HG02610 (cell line): ENCODE measurements around the gene TMEM164.

Source experiments
- ATAC-seq: cut with Tn5 transposase; IDR thresholded peaks from one replicate; pipeline ENCODE4 v1.9.1; 2021; ENCODE audit warnings: mild to moderate bottlenecking, moderate library complexity; ENCODE audit not compliant: unreplicated experiment

Gene TMEM164

DNA sequence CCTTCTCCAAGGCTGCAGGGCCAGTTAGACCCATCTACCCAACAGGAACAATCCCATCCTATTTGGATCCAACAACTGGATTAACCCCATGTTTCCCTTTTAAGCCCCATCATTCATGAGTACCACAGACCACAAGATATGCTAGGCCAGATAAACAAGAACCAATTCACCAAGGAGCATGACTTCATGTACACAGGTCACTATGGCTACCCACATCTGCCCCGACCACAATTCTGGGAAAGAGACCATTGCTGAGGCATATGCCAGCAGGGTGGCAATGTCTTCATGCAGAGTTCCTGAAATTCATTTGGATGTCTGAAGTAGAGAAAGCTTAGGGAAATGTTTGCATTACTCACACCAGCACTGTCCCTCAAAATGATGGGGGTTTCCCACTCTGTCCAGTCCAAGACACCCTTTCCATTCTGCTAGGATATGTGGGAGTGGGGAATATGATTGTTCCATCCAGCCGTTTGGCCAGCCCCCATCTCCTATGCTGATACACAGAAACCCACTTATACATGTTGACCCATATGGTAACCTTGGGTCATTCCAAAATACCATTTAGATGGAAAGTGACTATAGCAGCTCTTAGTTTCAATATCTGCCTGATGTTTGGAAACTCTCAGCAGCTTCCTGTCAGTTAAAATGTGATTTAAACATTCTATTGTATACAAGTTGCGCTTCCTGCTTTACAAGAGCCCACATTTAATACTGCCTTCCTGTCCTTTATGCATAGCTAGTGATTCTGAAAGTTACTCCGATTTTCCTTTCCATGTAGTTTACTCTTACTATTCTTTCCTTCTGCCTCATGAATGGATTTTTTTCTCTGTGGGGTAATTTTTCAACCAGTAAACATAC is 186.0 kb downstream of the TMEM164 start:
- ATAC-seq, result no peak

DNA sequence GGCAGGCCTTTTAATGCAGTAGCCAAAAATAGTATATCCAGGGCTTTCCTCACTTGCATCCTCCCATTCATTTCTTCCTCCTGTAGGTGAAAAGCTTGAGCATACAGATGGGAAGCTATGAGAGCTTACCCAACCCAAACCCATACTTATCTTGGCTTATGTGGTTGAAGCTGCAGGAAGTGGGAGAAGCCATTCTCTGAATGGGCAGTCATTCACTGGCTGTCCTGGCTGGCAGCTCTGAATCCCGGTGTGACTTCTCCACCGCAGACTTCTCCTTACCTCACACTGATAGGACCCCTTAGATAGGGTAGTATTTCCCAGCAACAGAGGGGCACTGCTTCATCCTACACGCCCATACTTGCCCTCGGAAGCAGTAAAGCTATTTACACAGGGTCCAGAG is 189.6 kb downstream of the TMEM164 start:
- no peak for ATAC-seq

DNA sequence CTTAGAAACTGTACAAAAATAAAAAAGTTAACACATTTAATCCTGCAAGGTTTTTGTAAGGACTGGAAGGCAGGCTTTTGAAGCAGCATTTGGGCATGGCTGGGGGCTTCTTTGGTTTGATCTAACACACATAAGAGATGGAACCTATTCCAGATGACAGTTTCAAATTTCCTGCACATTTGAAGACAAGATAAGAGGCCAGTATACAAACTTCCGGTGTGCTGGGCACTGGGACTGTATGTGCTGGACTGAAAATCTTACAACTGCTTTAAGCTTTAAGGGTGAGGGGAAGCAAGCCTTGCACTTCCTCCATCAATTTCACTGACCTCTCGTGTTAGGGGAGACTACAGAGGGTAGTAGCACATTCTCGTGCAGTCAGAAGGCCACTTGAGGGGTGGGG is 192.1 kb downstream of the TMEM164 start:
- ATAC-seq, result no peak

DNA sequence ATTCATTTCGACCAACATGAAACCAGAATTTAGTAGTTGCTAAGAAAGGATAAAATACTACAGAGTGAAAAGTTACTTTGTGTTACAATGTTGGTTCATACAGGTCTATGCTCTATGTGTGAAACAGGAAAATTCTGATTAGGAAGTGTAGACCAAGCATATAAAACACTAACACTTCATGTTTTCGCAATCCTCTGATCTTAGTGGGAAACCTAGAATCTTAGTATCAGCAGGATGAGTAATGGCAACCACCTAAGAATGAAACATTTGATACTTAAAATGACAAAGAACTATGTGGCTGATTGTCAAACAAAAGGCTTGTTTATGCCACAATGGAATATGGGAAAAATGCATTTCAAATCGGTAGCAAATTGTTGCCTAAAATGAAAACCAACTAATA is 198.9 kb downstream of the TMEM164 start:
- no peak for ATAC-seq

DNA sequence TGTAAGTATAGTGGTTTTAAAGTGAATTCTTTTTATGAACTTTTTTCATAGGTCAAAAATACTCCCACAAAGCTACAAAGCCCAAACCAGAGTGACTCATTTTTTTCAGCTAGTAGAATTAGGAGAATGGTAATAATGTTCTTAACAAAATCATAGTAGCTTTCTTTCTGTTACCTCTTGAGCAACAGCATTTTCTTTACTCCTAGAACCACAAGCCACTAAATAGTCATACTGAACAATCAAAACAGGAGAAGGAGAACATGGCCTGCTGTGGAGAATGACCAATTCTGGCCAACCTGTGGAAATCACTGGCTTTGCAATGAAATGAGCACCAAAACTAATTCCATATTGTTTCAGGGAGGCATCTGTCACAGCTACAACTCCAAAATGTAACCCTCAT is 202.1 kb downstream of the TMEM164 start:
- ATAC-seq, result no peak

DNA sequence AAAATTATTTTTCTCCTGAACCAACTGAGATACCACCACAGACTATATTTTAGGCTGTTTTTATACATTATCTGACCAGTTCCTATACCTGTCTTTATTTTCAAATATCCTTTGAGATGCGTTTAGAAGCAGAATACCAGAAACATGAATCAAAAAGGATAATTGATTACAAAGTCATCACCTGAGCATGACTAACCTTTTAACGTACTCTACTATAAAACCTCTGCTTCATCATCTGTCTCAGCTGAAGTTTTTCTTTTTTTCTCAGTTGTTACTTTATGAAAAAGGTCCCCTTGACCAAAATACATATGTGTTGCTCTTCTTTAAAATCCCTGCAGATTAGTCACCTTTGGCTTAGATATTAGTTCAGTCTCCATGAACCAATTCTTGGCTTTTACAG is 205.2 kb downstream of the TMEM164 start:
- no peak for ATAC-seq

DNA sequence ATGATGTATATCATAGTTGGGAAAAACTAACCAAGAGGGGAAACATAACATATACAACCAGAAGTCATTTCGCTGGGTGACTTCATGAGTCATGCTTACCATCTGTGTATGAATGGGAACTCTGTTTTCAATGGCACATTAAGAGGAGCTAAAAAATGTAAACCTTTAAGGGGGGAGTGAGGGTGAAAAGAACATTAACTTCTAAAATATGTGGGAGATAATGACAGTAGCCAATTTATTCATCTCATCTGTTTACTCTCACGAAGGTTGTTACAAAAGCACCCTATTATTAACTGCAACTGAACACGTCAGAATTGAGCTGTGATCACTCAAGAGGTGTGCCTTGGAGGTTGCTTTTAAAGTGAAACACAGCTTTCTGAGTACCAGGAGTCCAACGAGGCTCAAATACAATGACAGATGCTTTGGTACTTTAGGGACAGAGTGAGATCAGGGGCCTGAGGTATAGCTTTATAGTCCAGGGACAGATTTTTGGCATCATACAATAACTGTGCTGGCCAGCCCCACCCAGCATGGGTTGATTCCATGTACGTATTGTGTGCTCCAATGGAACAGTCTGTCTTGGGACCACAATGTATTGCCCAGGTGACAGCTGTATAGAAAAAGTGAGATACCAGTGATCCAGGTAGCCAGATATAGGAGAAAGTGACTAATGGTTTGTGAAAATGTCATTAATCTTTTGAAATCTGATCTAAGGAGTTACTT is 207.7 kb downstream of the TMEM164 start:
- no peak for ATAC-seq

DNA sequence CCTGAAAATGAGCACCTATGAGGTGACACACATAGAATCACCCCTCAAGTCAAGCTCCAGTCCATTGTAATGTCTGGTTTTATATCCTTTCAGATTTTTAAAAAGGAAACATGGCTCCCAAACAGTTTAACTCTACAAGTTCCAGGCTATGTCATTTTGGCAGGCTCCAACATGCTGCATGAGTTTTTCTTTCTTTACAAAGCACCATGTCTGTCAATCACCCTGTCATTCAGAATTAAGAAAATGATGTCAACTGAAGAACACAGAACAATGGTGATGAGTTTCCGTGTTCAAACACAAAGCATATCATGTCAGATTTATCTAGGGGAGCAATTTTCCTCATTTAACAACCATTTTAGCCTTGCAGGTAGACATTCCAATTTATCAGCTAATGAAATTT is 208.4 kb downstream of the TMEM164 start:
- ATAC-seq, result no peak

DNA sequence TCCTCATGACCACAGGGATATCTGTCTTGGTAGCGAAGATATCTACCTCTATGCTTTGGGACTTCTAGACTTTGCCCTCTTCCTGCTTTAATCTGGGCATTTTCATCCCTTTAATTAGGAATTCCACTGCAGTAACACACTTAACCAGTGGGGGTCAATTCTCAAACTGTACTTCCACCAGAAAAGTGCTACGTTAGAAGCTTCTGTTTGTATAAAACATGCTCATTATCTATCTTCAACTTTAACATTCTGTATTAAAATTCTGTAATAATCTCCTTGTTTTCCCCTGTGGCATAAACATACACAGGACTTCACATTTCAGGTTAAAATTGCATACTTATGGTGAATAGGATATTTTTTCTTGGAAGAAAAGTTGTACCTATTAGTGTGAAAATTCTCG is 209.4 kb downstream of the TMEM164 start:
- no peak for ATAC-seq

DNA sequence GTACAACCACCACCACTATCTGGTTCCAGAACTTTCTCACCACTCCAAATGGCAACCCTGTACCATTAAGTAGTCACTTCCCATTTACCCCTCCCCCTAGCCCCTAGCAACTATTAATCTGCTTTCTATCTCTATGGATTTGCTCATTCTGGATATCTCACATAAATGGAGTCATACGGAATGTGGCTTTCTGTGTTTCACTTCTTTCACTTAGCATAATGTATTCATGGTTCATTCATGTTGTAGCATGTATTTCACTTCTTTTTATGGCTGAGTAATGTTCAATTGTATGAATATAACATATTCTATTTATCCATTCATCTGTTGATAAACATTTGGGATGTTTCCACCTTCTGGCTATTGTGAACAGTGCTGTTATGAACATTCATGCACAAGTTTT is 210.3 kb downstream of the TMEM164 start:
- ATAC-seq, result no peak

DNA sequence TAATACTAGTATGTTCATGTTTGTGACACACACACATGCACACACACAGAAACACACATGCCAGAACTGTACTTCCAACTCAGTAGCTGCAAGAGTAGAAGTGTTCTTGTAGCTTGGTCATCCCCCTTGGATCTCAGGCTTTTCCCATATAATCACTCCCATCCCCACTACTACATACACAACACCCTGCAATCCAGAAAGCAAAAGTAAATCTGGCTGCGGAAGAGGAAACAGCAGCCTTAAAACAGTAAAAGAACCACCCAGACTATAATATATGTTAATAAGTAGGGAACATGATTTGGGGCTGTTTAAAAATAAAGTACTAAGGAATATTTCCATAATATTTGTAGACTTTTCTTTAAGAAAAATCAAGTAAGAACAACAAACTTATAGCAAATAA is 211.8 kb downstream of the TMEM164 start:
- no peak for ATAC-seq

DNA sequence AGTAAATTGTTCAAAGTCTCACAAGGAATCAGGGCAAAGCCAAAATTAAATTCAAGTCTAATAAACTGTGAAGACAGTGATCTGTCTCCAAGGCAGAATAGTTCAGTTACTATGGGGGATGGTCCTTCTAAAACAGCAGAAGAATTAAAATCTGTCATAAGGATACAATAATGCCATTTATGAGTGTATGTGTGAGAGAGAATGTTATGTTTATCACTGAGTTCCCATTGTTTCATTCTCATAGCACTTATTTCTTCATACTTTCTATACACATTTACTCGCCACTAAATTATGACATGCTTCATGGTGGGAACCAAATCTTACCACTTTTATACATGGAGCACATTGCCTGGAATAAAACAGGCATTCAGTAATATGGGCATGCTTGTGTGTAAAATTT is 212.5 kb downstream of the TMEM164 start:
- ATAC-seq, result no peak

DNA sequence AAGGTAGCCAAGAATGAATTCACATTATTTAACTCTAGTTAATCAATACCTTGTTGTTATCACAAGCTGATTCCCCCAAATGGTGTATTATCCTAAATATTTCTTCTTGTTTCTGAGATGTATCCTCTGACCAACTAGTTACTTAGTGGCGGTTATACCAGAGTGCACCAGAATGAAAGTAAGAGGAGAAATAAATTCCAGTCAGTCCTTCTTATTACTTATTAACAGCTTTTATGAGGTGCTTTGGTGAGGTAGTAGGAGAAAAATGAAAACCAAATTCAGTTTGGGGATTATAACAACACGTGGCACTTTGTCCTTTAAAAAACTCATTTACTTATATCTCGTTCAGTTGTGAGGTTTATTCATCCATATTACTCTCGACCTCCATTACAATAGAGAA is 213.1 kb downstream of the TMEM164 start:
- ATAC-seq, result no peak

DNA sequence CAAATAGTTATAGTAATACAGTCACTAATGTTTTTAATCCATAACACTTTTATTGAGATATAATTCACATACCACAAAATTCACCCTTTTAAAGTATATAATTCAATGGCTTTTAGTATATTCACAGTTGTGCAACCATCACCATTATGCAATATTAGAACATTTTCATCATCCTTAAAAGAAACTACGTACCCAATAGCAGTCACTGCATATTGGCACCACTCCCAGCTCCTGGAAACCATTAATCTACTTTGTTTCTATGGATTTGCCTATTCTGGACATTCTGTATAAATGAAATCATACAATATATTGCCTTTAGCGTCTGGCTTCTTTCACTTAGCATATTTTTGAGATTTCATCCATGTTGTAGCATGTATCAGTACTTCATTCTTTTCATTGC is 215.7 kb downstream of the TMEM164 start:
- ATAC-seq, result no peak

DNA sequence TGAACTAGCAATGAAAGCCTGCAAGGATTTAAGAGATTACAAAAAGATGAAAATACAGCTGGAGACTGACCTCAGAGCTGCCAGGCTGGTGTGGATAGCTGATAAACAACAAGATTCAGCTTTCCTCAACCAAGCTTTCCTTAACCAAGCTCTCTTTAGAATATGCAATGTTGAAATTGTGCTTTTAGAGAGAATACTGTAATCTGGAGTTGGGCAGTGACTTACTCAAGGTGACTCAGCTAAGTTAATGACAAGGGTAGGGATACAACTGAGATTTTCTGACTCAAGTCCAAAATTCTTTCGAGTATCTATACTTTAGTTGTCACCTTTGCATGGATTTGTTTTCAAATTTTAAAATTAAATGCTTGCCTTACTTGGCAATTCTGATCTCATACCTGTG is 217.0 kb downstream of the TMEM164 start:
- ATAC-seq, result no peak

DNA sequence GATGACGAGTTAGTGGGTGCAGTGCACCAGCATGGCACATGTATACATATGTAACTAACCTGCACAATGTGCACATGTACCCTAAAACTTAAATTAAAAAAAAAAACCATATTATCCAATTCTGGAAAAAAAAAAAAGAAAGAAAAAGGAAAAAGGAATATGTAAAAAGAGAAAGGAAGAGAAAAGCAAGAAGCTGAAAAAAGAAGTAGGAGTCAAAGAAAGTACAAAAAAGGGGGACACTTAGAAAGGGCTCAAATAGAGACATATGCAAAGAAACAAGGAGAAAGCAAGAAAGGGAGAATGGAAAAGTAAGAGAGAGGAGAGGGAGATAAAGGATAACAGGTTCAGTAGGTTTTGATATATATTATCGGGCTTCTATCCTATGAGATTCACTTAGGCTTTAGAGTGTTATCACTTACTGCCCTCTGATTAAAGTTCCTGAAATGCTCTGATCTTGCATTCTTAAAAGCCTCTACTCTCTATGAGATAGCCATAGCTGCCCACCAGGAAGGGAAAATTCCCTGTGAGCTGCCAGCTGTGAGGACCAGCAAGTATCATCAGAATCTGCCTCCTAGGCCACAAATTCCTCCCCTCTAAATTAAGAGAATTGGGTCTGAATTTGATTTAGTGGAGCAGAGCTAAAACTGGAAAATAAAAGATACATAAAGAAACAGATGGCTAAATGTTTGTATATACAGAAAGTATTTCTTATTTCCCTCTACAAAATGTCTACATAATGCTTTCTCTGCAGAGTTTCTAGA is 219.8 kb downstream of the TMEM164 start:
- no peak for ATAC-seq

DNA sequence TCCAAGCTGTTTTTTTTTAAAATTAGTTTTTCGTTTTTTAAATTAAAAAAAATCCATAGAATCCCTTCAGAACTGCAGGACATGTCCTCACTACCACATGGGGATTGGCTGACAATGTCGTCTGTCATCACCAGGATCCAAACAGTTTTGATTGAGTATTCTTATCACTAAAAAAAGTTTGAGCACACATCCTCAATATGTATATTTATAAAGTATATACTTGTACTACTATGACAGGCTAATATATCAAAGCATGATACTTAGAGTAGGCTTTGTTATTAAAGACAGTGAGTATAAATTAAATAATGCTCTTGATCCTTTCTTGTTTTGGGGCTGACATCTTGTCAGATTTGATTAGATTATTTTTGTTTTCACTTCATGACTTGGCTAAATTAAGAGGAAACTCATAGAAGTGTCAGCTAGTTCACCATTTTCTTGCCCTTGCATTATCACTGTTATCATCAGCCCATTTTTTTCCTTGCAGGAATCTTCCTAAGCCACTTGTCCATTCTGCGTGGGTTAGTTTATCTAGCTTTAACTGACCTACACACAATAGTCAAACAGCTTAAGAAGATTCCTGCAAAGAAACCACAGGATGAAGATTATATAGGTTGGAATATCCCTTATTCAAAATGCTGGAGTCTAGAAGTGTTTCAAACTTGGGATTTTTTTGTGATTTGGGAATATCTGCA is 222.2 kb downstream of the TMEM164 start:
- no peak for ATAC-seq

DNA sequence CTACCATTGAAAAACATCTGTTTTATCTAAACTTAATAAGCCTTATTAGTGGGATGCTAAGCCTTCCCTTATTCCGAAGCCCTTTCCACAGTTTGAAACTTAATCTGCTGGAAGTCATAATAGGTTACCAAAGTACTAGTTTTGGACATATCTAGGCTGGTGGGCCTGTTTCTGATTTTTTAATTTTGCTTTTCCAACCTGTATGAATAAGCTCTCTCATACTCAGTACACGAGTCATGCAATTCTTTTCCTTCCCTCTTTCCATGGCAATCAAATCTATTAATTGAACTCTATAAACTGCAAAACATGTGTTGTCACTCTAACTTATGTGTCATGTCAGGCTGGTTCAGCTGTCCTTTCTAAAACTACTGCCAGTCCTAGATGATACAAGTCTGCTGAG is 224.0 kb downstream of the TMEM164 start:
- ATAC-seq, result no peak
